HUDEP-2 (cell line): ENCODE measurements around the gene VSIG4.
"Not testable (repeated sequence)": the region's sequence is repeated elsewhere in the genome, so short reads cannot be mapped to it uniquely, and the experiment has no call there.

Source experiments
- DNase-seq, 76 experiments: peaks; one replicate each; lab custom pipeline; 2025; ENCODE audit not compliant: unreplicated experiment in 76 of 76; lab: John Stamatoyannopoulos, UW

The VSIG4 gene, protein sequence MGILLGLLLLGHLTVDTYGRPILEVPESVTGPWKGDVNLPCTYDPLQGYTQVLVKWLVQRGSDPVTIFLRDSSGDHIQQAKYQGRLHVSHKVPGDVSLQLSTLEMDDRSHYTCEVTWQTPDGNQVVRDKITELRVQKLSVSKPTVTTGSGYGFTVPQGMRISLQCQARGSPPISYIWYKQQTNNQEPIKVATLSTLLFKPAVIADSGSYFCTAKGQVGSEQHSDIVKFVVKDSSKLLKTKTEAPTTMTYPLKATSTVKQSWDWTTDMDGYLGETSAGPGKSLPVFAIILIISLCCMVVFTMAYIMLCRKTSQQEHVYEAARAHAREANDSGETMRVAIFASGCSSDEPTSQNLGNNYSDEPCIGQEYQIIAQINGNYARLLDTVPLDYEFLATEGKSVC

GRCh38 chrX:66039944-66040343 lies at the start of gene VSIG4:
Gene VSIG4 (minus strand): TSS chrX:66040080. CDS start chrX:66039998, 82 bp downstream.
- DNase-seq: no peak

DNA sequence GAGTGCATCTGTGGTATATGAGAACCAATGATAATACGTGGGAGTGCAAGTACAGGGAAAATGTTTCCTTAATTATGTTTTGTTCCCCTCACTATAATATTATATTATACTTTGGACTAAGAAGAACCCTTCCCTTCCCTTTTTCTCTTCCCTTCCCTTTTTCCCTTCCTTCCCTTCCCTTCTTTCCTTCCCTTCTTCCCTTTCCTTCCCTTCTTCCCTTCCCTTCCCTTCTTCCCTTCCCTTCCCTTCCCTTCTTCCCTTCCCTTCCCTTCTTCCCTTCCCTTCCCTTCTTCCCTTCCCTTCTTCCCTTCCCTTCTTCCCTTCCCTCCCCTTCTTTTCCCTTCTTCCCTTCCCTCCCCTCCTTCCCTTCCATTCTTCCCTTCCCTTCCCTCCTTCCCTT lies 36.9 kb upstream of the VSIG4 start:
- DNase-seq: no peak

- DNase-seq: no peak
Measured at GRCh38 chrX:66074920-66075879, 35.3 kb upstream of the VSIG4 start.

DNA sequence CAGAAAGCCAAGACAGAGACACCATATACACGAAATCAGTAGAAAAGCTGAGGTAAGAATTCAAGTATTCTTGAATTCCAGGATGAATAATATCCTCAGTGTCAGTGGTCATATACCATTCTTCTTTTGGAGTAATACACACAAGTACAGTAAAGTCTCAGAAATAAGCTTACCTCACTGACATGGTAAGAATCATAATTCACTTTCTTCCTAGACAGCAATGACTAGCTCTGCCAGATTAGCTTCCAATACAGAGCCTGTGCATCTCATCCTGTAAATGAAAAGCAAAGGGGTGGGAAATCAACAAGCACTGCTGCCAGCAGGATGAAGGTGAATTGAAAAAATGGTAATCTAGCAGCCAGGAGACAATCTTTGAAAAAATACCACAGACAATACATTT lies 31.2 kb upstream of the VSIG4 start:
- no peak for DNase-seq

GRCh38 chrX:66064261-66064660 lies 24.4 kb upstream of the VSIG4 start:
- DNase-seq: no peak

DNA sequence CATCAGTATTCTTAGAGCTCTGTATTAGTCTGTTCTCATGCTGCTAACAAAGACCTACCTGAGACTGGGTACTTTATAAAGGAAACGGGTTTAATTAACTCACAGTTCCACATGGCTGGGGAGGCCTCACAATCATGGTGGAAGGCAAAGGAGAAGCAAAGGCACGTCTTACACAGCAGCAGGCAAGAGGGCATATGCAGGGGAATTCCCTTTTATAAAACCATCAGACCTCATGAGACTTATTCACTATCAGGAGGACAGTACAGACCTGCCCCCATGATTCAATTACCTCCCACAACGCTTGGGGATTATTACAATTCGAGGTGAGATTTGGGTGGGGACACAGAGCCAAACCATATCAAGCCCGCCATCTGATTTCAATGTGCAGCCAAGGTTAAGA lies 17.1 kb upstream of the VSIG4 start:
- DNase-seq: not testable (repeated sequence)

GRCh38 chrX:66054978-66055377 lies 15.1 kb upstream of the VSIG4 start:
- DNase-seq: no peak

DNA sequence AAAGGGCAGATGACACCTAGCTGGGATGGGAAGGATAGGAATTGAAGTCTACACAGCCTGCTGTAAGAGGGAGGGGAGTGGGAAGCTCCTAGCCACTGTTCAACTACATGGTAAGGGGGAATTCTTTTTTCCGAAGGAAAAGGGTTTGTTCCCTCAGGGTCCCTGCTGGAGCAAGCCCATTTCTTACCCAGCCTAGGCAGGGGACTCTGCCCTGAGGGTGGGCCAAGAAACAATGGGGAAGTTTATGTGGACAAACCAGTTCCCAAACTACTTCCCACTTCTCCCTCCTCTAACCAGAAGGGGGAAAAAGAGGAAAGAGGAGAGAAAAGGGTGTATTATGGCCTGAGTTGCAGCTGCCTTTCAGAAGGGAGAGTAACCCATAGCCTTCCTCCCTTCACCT lies 13.5 kb upstream of the VSIG4 start:
- no peak for DNase-seq

DNA sequence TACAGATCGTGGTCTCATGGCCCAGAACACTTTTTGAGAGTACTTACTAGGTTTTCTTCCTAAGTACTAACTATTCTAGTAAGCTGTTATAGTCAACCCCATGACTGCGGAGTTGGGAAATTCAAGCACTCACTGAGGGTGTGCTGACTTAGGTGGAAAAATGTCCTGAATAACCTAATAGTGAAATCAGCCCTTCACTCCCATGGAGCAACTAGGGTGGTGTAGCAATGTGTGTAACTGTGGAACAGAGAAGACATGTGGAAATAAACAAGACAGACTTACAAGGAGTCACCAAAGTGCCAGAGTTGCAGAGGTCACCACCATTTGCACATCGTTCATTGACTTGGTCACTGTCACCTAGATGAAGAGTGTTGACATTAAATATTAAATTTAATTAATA lies 12.1 kb upstream of the VSIG4 start:
- no peak for DNase-seq

DNA sequence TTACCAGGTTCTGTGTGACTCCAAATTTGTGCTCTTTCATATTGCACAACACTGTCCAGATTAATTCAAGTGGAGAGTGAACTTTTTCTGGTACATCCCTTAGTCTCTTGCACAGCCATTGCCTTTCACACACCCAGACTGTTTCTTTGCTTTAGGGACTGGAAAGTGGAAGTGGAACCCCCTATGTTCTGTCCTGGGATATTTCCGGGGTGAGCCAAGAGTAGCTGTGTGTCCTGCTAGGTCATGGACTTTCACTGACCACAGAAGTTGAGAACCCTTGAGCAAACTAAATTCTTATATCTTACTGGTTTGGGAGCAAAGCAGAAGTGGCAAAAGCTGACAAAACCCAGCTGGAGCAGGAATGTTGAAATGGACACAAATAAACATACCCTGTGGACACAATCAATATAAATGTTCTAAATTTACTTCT lies 10.3 kb upstream of the VSIG4 start:
- no peak for DNase-seq

- DNase-seq: no peak
Measured at GRCh38 chrX:66049056-66049455, 9.2 kb upstream of the VSIG4 start.

GRCh38 chrX:66046612-66047235 lies 6.8 kb upstream of the VSIG4 start:
- DNase-seq: peak in 26 of 76 experiments; percentile 0 to 50 (median 6)

DNA sequence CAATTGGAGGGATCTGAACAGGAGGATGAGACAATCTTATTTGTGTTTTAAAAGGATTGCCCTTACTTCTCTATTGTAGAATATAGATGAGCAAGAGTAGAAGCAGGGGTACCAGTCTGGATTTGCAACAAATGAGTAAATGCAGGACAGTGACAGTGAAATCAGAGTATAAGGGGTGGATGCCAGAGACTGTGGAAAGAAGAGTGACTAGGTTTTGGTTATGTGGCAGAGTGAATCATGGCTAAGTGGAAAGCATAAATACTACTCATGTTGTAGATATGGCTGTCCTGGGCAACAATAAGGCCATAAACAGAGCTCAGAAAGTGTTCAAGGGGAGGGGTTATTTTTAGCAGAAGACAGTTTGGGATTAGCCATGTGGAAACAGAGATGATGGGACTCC lies 6.0 kb upstream of the VSIG4 start:
- no peak for DNase-seq

GRCh38 chrX:66043584-66043983 lies 3.7 kb upstream of the VSIG4 start:
- DNase-seq: no peak

- no peak for DNase-seq
Measured at GRCh38 chrX:66042307-66043077, 2.6 kb upstream of the VSIG4 start.

DNA sequence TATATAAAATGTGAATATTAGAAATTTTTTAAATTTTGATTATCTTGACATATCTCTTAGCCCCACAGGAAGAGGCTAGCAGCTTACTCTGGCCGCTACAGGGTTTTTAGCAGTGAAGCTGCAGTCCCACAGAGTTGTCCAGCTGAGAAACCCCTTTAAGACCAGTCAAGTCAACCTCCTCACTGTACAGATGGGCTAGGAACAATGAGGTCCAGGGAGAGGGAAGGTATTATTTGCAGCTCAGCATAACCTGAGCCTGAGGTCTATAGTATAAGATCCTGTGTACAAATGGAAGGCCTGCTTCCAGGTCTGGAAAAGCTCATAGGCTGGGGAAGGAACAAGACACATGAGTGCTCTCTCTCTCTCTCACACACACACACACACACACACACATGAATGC lies 1.8 kb downstream of the VSIG4 start:
- no peak for DNase-seq

DNA sequence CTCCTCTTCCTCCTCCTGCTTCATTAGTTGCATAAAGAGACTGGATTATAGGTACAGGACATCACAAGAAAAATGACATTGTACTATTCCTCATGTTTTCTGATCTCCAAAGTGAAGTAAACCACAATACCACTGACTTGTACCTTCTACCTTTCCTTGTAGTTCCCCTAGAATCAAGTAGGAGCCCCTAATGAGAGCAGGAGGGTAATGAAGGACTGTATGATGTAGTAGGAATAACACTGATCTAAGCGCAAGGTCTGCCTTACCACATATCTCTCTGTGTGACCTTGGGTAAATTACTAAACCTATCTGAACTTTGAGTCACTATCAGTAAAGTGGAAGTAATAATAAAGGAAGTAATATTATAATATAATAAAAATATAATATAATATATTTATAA lies 3.6 kb downstream of the VSIG4 start:
- no peak for DNase-seq

- DNase-seq: no peak
Measured at GRCh38 chrX:66035667-66036066, 4.2 kb downstream of the VSIG4 start.

DNA sequence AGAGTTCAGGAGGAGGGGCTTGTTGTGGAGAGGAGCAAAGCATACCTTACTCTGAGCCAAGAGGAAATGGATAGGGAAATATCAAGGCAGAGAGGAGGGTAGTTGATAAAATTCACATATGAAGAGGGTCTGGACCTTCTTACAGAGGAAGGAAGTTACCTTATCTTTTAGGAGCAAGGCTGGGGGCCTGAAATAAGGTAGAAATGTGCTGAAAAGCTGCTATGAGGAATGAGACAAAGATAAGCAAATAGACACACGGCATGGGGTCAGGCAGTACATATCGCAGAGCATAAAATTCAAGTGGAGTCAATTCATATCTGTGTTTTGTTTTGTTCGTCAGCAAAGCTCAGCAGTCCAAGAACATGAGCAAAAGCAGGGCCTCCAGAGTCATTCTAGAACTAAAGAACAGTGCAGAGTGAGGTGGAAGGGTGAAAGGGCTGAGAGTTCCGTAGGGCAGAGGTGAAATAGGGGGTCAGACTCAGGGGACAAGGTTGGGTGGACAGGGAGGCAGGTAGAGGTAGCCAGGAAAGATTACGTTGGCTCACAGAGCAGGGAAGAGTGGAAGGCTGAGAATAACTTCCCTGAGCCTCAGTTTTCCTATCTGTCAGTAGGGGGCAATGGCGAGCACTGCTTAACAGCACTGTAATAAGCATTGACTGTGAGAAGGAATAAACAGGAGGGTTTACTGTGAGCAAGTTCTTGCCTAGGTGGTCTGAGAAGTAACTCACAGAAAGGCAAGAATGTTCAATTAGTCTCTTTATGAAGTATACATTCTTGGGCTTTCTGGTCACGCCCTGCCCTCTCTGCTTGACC lies 9.2 kb downstream of the VSIG4 start:
- peak in 15 of 76 experiments; percentile 0 to 16 (median 4) for DNase-seq

DNA sequence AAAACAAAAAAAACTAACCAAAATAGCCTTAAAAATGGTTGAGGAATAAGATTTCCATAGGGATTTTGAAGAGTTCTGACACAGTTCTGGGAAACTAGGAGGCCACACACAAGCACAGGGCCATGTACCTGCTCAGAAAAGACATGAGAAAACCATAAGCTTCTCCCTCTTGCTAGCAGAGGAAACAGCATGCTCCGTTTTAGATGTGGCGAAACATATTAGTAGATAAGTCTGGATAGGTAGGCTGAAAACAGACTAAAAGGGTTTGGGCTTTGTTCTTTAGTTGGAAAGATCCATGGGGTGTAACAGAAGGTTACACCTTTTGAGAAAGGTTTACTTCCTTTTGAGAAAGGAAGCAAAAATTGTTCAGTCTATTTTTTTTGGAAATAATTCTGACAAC lies 10.9 kb downstream of the VSIG4 start:
- no peak for DNase-seq
